OCI-LY3 (cell line): ENCODE measurements around the gene FANCC.

Experiments used
- H2AFZ ChIP-seq: fragments of 200-600, 300-600 bp; shearing (Covaris generic); 2 replicates; pipeline ENCODE4 v1.6.0; 2014; ENCODE audit warnings: antibody characterized with exemption, low read depth, low read length
- H3K27ac ChIP-seq: fragments of 200-600, 300-600 bp; sonication (generic); 2 replicates; pipeline ENCODE4 v1.5.1; 2014; ENCODE audit warnings: mild to moderate bottlenecking, low read length, moderate library complexity, mixed read lengths
- H3K27me3 ChIP-seq: fragments of 200-600, 300-600 bp; sonication (generic); 2 replicates; pipeline ENCODE4 v1.6.1; 2014; ENCODE audit warnings: low read depth, low read length, mixed read lengths
- H3K36me3 ChIP-seq: fragments of 200-600, 300-600 bp; sonication (generic); replicated peaks from 2 replicates; pipeline ENCODE3; 2014; ENCODE audit warnings: low read depth, low read length, mixed read lengths
- H3K4me1 ChIP-seq: fragments of 300-600, 200-600 bp; sonication (generic); 2 replicates; pipeline ENCODE4 v1.6.1; 2014; ENCODE audit warnings: low read length, mixed read lengths
- H3K4me2 ChIP-seq: fragments of 200-600, 300-600 bp; sonication (generic); 2 replicates; pipeline ENCODE4 v1.6.1; 2014; ENCODE audit warnings: low read length, mixed read lengths
- H3K4me3 ChIP-seq: fragments of 300-600, 200-600 bp; sonication (generic); 2 replicates; pipeline ENCODE4 v1.5.1; 2014; ENCODE audit warnings: antibody characterized with exemption, mild to moderate bottlenecking, low read length, moderate library complexity
- H3K79me2 ChIP-seq: fragments of 300-600, 200-600 bp; shearing (Covaris generic); 2 replicates; pipeline ENCODE4 v1.6.1; 2014; ENCODE audit warnings: mild to moderate bottlenecking, low read length, mixed read lengths
- H3K9ac ChIP-seq: fragments of 300-600, 200-600 bp; shearing (Covaris generic); 2 replicates; pipeline ENCODE4 v1.6.0; 2014; ENCODE audit warnings: mild to moderate bottlenecking, low read length, moderate library complexity
- H3K9me3 ChIP-seq: fragments of 200-600, 300-600 bp; shearing (Covaris generic); 2 replicates; pipeline ENCODE4 v1.6.1; 2014; ENCODE audit warnings: low read length, mixed read lengths; ENCODE audit not compliant: insufficient read depth
- H4K20me1 ChIP-seq: fragments of 200-600, 300-600 bp; sonication (generic); 2 replicates; pipeline ENCODE4 v1.6.1; 2016; ENCODE audit warnings: low read length, mixed read lengths; ENCODE audit not compliant: insufficient read depth
- CTCF ChIP-seq: fragments of 200-600, 300-600 bp; sonication (generic); IDR thresholded peaks from 2 replicates; pipeline ENCODE4 v1.5.1; 2014; ENCODE audit warnings: antibody characterized with exemption, low read length, low read depth
- EZH2phosphoT487 ChIP-seq: fragments of 200-600 bp; shearing (Covaris generic); IDR thresholded peaks from 2 replicates; pipeline ENCODE4 v1.6.1; 2018; ENCODE audit warnings: antibody characterized with exemption, mixed run types, low read depth

Gene FANCC

DNA sequence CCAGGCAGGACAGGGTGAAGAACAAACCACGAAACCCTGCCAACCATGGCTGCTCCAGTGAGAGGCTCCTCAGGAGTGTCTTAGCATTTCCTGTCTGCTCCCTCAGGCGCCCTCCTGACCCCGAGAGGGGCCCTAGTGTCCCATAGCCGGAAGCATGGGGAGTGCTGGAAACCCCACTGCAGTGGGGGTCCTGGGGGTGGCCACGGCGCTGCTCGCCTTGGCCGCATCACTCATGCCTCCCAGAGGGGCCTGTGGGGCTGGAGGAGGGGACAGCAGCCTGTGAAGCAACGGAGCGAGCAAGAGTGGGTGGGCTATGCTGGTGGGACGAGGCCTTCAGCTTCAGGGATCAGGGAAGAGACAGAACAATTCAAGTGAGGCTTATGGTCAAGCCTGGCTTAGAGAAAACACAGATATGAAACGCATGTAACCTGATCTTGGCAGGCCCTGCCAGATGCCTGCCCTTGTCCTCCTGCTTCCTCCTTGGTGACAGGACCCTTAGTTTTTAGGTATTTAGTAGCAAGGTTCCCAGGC lies 219.1 kb downstream of the FANCC start:
- no peaks in the 10 kb centered on the region for H3K79me2 ChIP-seq
- TF ChIP-seq CTCF (no peak), EZH2phosphoT487 (no peak)
- no peak overlapping the region for H3K27ac ChIP-seq
- H3K27me3 ChIP-seq, result no peaks in the 10 kb centered on the region
- H3K9ac ChIP-seq, result no peak overlapping the region
- no peaks in the 10 kb centered on the region for H3K9me3 ChIP-seq
- no peak overlapping the region for H2AFZ ChIP-seq
- no peaks in the 10 kb centered on the region for H4K20me1 ChIP-seq
- no peak overlapping the region for H3K4me2 ChIP-seq
- no peak overlapping the region for H3K4me3 ChIP-seq
- no peaks in the 10 kb centered on the region for H3K36me3 ChIP-seq
- no peaks in the 10 kb centered on the region for H3K4me1 ChIP-seq

DNA sequence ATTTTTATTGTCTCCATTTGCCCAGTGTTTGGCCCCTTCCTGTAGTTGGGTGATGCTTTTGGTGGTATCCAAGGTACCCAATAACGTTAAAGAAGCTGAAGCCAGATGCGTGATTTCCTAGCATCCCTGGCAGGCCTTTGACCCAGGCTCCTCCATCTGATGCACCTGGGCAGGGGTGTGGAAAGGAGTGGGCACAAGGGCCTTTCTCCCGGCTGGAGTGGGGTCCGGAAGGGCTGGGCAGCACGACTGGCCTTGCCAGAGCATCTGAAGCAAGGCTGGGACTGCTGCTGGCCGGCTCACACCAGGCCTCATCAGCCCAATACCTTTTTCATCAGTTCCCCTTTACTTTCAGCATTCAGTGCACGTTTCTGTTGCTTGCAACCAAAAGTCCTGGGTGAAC lies 220.2 kb downstream of the FANCC start:
- no peaks in the 10 kb centered on the region for H3K79me2 ChIP-seq
- no peaks in the 10 kb centered on the region for H4K20me1 ChIP-seq
- TF ChIP-seq EZH2phosphoT487, result no peak
- no peak for TF ChIP-seq CTCF
- H3K27ac ChIP-seq, result no peak overlapping the region
- H3K9me3 ChIP-seq, result no peaks in the 10 kb centered on the region
- no peaks in the 10 kb centered on the region for H3K36me3 ChIP-seq
- no peak overlapping the region for H2AFZ ChIP-seq
- no peak overlapping the region for H3K9ac ChIP-seq
- no peak overlapping the region for H3K4me3 ChIP-seq
- H3K27me3 ChIP-seq, result no peaks in the 10 kb centered on the region
- no peak overlapping the region for H3K4me2 ChIP-seq
- no peaks in the 10 kb centered on the region for H3K4me1 ChIP-seq

DNA sequence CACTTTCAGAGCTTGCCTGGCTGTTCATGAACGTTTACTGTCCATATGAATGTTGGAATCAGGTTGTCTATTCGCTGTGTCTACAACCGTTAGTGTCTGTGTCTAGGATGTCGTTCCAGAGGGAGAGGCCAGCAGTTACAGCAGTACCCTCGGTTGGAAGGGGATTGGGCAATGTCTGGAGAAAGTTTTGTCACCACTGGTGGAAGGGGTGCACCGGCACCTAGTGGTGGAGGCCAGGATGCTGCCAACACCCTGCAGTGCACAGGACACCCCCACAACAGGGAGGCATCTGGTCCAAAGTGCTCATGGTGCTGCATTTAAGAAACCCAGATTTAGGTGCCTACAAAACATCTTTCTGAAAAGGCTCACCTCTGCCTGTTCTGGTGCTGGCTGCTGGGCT lies 220.7 kb downstream of the FANCC start:
- Histone ChIP-seq H3K9ac (no peak overlapping the region), H3K4me1 (no peaks in the 10 kb centered on the region), H4K20me1 (no peaks in the 10 kb centered on the region), H3K4me3 (no peak overlapping the region), H3K36me3 (no peaks in the 10 kb centered on the region), H2AFZ (no peak overlapping the region), H3K9me3 (no peaks in the 10 kb centered on the region), H3K4me2 (no peak overlapping the region), H3K79me2 (no peaks in the 10 kb centered on the region), H3K27me3 (no peaks in the 10 kb centered on the region), H3K27ac (no peak overlapping the region)
- no peak for TF ChIP-seq CTCF
- TF ChIP-seq EZH2phosphoT487, result no peak

- H3K9me3 ChIP-seq, result no peaks in the 10 kb centered on the region
- TF ChIP-seq CTCF, result no peak
- no peak for TF ChIP-seq EZH2phosphoT487
- no peak overlapping the region for H3K27ac ChIP-seq
- no peaks in the 10 kb centered on the region for H3K36me3 ChIP-seq
- no peaks in the 10 kb centered on the region for H3K4me1 ChIP-seq
- H2AFZ ChIP-seq, result no peak overlapping the region
- no peak overlapping the region for H3K4me3 ChIP-seq
- H3K4me2 ChIP-seq, result no peak overlapping the region
- no peaks in the 10 kb centered on the region for H3K27me3 ChIP-seq
- no peaks in the 10 kb centered on the region for H3K79me2 ChIP-seq
- H4K20me1 ChIP-seq, result no peaks in the 10 kb centered on the region
- H3K9ac ChIP-seq, result no peak overlapping the region
These were observed 221.1 kb downstream of the FANCC start for GRCh38 chr9:95096381-95096780.
